Stomach (tissue), 4 donors: ENCODE measurements around the gene CFHR3.

Source experiments
- CTCF ChIP-seq, 7 experiments: fragments of 450-650 bp in 4 of 7; fragments of 200-600 bp in 3 of 7; sonication (generic) in 3 of 7; IDR thresholded peaks; one replicate each; pipeline ENCODE4 v1.5.1; 2016 to 2019; ENCODE audit warnings: antibody characterized with exemption in 7 of 7, control low read depth in 2 of 7, mild to moderate bottlenecking in 1 of 7
- EP300 ChIP-seq: sonication (generic); formaldehyde crosslinking; IDR thresholded peaks from one replicate; pipeline ENCODE4 v1.6.1; 2017; ENCODE audit warnings: antibody characterized with exemption

- TF ChIP-seq CTCF (IDR thresholded peaks at IDR 0.05) (no peak), EP300 (no peak)
Measured at GRCh38 chr1:196734460-196734859, 40.2 kb upstream of the CFHR3 start.
